Measurements from ENCODE around the gene PRCC.

Gene PRCC

DNA sequence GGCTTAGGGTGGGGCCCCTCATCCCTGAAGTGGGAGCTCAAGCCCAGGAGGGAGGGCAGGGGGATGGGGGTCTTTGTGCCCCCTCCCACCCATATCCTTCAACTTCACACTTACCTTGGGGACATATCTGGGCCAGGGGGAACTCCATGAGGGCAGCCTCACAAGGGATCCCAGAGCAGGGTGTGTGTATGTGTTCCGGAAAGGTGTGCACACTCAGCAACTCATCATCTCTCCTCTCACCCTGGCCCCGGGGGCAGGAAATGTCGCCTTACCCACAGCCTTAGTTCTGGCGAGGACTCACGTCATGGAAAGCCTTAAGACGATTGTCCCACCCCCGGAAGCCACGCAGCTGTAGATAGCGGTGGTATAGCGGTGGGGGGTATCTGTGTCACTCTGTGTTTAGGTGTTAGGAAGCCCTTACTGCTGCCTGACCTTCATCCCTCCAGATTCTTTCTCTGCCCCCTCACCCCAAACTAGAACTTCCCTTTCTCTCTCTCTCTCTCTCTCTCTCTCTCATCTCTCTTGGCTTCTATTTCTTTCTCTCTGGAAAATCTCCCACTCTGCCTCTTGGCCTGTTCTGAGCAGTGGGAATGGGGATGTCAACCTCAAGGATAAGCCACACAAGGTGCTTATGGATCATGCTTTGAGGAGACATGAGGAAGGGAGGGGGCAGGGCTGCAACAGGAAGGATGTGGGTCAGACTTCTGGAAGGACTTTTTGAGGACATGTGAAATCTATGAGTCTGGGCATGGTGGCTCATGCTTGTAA lies 49.4 kb downstream of the PRCC start, which contains the start of gene SH2D2A:
TSS of gene SH2D2A (minus strand) at position 288 of the 768 bp plus-strand sequence. CDS start at position 148, 140 bp downstream.
- DNase-seq, result no peak

DNA sequence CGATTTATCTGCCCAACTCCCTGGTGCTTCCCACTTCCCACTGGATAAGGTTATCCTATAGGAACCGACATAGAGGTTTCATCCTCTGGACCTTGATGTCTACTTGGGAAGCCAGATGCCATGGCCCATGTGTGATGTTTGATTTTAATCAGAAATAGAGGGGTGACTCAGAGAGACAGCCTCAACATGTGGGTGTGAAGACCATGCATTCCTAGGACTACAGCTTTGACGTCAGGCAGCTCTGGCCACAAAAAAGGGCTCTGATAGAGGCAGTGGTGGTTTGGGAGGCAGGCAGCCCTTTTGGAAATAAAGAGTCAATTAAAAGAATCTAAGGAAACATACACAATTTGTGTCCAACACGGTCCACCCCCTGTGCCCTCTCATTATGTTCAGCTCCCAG lies 54.5 kb downstream of the PRCC start:
- no peak for DNase-seq

DNA sequence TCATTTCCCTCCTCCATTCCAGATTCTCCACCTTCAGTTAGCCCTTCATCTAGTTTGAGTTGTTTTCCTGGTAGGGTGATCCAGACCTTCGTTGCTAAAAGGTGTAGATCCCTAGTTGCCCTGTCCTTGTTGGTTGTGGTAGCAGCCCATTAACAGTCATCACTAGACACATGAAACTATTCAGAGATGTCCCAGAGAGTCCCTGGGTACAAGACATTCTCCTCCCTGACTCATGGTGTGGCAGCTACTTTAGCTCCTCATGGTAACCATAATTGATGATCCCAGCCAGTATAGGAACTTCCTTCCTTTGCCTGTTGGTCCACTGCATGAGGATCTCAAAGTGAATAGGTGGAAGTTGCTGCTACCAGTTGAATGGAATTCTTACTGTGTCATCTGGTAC lies 55.3 kb downstream of the PRCC start:
- no peak for DNase-seq

DNA sequence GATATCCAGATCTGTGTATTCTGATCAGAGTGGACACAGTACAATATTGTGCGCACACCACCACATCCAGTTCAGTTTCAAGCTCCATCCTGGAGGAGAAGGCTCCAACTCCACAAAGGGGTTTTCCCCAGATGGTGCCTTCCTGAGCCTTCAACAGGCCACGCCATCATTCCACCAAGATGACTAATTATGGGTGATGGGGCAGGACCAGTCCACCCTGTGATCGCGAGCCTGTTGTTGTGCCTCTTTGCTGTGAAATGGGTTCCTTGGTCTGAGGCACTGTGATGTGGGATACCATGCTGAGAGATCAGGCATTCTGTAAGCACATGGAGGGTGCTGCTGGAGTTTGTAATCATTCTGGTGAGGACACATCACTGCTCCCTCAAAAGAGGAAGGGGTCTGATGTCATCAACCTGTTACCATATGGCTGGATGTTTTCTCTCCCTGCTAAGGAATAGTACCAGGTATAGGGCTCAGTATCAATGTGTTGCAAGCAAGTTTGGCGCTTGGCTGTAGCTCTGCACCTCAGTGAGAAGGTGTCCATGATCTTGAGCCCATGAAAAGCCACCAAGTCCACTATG lies 56.0 kb downstream of the PRCC start:
- no peak for DNase-seq

DNA sequence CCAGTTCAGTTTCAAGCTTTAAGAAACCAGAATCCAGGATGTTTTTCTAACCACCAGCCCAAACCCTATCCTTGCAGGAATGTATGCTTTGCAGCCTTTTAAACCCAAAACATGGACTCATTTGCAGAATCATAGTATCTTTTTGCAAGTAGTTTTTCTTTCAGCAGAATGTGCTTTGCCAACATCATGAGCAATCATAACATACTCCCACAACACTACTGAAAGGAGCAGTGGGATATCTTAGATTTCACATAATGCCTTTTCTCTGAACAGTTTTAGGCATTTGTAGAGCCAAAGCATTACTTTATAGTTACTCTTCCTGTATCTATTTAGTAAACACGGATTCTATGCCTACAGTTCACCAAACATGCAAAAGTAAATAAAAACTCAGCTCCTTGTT lies 59.3 kb downstream of the PRCC start:
- no peak for DNase-seq

DNA sequence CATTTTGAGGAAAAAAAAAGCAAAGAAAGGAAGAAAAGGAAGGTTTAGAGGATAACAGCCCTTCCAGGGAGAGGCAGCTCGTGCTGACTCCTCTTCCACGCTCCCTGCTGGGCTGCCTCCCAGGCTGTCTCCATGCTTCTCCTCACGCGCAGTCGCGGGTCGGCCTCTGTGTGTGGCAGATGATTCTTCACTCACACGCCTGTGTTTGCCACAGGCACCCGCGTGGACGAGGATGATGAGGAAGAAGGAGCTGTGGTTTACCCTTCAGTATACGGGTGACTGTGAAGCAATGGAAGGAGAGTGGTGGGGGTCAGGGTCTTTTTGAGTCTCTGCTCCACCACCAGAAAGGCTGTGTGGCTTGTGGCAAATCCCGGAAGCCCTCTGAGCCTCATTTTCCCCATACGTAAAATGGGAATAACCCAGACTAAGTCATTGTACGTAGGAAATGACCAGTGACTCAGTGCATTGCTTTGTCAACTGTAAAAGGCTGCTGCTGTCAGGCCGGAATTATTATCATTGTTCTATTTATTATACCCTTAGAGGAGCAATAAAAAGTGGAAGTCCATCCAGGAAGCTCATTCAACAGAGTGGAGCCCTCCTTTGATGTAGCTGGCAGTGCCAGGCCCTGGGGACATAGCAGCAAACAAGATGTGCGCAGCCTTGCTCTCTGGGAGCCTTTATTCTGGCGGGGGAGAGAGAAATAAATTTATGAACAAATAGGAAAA lies 61.2 kb downstream of the PRCC start:
- DNase-seq, result no peak

DNA sequence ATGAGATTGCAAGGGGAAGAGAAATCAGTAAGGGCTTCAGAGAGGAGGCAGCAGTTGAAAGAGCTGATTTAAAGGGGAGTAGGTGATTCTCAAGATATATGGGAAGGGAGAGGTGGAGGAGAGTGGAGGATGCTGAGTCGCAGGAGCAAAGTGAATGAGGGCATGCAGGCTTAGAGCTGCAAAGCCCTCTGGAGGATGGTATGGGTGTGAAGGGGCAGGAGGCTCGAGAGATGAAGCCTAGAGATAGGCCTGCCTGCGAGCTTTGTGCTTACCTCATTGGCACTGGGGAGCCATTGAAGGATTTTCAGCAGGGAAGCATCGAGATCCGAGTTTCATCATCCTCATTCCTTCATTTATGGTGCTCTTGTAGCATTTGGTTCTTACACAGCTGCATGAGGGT lies 65.1 kb downstream of the PRCC start:
- DNase-seq, result no peak

DNA sequence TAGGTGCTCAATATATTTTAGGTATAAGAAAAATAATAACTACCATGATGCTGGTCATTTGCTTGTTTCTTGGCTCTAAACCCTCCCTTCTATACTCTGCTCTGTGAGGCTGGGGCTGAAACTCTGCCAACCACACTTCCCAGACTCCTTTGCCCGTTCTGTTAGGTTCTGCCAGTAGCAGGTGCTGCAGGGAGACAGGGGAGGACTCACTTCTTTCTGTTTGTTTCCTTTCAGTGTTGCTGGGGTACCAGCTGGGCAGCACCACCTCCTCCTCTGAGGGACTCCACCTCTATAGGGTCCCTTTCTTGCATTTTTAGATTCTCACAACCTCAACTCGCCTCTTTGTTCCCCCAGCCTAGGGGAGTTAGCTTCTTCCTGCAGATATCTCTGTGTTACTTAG lies 66.3 kb downstream of the PRCC start:
- DNase-seq, result no peak

DNA sequence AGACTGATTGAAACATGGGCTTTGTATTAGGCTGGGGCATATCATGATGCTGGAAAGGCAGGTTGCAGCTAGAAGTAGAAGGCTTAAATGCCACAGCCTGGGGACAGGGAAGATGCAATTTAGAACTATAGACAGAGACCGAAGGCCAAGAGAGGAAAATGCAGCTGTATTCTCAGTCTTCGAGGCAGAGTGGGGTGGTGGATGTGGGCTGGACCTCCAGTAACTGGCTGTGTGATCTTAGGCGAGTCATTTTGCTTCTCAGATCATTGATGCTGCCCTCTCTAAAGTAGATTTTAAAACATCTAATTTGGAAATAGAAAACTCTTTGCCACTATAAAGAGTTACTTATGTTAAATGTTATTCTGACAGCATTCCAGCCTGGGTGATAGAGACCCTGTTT lies 67.0 kb downstream of the PRCC start:
- DNase-seq, result no peak

DNA sequence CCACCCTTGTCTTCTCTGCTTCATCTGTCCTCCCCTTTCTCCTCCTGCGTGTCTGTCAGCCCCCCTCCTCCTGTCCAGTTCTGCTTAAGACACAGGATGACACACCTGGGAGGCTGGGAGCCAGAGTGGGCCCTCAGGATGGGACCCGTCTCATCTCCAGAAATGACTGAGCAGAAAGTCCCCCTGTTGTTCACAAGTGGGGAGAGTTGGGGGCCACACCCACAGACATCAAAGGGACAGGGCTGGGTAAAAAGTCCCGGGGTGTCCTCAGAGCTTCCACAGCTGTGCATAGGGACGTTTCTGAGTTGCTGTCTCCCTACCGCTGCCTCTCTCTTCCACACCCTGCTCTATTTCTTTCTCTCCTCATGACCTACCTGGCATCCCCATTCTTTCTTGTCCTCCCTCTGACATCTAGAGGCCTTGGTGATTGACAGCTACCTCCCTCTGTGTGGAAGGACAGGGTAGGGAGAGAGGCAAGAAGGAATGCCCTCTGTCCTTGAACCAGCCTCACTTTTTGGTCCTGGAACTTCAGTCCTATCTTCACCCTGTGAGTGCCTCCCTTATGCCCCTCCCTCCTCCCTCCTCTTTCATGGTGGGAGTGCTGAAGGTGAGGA lies 68.8 kb downstream of the PRCC start:
- DNase-seq, result no peak

DNA sequence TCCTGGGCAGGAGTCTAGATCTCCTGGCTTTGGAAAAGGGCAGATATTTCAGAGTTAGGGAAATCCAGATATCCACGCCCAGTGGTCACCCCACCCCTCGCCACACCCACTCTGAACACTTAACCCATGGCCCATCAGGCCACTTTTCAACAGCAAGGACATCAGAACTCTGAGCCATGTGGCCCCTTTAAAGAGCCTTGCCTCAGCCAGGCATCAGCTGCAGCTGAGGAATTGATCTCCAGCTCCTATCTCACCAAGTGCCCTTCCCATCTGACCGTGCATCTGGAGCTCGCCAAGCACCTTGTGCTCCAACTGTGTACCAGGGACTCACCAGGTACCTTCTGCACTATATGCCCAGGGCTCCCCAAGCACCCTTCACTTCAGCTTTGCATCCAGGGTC lies 69.6 kb downstream of the PRCC start:
- DNase-seq, result no peak

DNA sequence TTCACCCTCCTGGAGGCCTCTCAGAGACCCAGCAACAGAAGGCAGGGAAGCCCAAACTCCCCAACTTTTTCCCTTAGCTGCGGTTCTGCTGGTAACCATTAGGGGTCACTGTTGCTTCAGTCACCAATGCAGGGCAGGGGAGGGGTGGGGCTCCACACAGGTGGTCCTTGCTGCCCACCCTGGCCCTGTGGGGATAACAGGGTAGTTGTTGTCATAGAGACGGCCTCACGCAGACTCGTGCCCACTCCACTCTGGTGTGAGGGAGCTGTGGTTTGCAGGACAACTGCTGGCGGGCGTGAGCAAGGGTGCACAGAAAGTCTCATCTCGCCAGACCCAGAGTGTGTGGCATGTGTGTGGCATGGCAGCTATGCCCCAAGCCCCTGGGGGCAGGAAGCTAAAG lies 71.6 kb downstream of the PRCC start:
- no peak for DNase-seq

DNA sequence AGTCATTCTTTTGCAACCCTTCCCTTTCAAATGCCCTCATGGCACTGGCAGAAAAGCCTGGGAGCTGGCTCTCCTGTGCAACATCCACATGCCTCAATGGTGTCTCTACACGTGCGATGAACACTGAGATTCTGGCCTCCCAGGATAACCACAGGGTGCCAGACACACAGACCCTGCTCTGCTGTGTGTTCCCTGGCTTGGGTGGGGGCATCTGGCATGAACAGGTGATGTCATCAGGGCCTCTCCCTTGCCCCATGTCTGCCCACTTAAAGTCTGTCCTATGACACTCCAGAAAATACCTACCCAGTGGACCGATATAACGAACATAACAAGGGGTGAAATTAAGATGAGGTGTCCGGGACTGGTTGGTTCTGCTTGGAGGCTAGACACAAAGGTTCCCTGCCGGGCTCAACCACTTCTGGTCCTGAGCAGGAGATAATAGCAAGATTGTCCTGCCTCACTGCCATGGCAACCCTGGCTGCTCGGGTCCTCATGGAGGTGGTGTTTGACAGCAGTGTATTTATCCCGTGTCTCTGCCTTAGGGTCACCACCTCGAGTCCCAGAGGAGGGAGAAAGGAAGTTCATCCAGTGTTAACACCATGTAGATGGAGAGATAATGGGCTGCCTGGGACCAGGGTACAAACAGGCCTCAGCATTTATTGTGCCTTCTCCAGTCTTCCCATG lies 72.2 kb downstream of the PRCC start:
- DNase-seq, result no peak

DNA sequence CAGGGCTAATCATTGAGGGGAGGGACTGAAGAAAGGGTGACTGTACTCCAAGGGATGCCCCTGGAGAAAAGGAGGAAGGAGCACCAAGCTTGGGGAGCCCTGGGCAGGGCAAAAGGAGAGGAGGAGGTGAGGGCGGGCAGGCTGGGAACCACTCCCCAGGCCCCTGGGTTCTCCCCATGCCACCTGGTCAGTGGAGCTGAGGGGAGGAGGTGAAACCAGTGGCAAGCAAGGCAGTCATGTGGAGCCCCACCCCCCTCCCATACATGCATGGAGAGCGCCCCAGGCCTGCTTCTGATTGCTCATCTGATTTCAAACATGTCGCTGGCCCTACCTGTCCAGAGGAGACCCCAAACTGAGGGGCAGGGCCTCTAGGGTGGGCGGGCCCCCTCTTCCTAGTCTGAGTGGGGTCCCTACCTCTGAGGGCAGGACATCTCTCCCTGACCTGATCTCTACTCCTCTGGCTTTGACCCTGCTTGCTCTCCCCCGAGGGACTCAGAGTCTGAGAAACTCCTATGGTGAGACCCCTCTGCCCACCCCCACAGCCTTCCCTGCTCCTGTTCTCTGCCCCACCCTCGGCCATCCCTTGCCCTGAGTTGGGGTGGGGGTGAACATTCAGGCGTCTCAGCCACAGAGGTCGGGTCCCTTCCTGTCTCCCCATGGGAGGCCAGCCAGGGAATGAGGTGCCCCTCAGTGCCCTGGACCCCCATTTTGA lies 73.0 kb downstream of the PRCC start:
- DNase-seq, result no peak

DNA sequence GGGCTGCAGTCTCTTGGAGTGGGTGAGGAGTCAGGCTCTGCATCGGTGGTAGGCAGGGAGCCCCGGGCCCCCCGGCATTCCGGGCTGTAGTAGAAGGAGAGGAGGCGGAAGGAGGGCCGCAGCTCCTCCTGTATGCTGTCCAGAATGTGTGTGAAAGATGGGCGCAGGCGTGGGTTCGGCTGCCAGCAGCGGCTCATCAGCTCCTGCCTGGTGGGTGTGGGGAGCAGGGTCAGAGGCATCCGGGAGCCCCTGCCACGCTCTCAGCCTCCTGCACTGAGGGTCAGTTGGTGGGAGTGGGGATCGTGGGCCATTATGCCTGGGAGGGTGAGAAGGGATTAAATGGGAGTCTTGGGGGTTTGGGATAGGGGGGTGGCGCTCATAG lies 73.6 kb downstream of the PRCC start:
- no peak for DNase-seq

DNA sequence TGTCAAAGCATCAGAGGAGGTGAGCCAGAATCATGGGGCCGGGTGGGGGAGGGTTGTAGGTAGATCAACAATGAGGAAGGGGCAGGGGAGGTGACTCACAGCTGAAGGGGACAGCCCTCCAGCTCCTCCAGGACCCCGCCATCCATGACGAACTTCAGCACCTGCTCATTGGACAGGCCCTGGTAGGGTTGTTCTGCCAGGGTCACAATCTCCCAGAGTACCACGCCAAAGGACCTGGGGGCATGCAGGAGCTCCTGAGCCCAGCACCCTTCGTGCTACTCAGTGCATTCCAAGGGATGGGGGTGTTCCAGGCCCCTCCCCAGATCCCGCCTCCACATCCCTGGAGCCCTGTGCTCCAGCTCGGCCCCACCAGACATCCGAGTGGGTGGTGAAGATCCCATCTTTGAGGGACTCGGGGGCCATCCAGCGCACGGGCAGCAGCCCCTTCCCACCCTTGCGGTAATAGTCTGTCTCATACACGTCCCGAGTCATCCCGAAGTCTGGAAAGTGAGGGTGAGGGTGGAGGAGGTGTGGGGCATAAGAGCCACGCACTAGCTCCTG lies 74.0 kb downstream of the PRCC start:
- no peak for DNase-seq

DNA sequence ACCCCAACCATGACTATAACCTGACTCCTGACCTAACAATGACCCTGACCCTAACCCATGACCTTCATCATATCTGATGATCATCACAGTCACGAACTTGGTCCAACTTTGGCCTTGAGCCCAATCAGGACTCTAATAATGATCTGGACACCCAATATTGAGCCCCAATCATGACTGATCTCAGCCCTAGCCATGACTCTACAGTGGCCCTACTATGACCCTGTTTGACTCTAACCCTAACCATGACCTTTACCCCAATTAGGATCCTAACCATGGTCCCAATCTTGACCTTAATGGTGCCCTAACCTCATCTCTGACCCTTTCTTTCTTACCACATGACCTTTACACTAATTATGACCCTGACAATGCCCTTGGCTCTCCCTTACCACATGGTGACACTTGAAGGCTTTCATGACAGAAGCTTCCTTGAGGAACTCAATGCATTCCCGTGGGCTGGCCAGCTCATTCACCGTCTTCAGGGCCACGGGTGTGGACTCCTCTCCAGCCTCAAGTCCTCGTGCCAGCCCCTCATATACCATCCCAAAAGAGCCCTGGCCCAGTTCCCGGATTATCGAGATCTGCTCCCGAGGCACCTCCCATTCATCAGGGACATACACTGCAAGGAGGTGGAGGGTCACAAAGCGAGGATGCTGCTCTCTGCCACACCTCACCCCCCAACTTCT lies 75.4 kb downstream of the PRCC start:
- DNase-seq, result no peak

DNA sequence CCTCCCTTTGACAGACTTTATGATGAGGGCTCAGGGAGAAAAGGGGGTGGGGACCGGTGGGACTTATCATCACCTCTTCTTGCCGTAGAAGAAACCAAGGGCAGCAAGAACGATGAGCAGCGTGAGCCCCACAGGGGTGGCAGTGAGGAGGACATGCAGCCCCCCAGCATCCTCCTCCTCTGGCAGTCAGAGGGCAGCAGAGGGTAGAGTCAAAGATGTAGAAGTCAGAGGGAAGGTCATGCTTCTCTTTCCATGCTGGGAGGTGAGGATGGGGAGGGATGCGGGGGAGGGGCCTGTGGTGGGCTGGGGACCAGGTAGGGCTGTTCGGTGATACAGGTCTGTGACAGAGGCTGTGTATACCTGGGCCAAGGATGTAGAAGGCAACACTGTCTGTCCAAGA lies 76.8 kb downstream of the PRCC start:
- DNase-seq, result no peak

DNA sequence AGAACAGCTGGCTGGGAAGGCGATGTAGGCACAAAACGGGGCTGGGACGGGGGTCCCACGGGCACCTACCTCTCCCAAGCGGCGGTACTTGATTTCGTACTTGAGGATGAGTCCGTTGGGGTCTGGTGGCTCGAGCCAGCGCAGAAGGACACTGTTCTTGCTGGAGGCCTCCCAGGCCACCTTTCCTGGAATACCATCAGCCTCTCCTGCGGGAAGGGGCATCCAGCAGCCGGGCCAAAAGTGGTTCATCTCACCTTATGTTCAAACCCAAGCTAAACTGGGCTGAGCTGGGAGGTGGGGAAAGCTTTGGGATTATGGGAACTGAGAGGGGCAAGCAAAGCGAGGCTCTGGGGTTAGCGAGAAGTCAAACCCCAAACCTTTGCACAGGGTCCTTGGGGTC lies 77.3 kb downstream of the PRCC start:
- no peak for DNase-seq

DNA sequence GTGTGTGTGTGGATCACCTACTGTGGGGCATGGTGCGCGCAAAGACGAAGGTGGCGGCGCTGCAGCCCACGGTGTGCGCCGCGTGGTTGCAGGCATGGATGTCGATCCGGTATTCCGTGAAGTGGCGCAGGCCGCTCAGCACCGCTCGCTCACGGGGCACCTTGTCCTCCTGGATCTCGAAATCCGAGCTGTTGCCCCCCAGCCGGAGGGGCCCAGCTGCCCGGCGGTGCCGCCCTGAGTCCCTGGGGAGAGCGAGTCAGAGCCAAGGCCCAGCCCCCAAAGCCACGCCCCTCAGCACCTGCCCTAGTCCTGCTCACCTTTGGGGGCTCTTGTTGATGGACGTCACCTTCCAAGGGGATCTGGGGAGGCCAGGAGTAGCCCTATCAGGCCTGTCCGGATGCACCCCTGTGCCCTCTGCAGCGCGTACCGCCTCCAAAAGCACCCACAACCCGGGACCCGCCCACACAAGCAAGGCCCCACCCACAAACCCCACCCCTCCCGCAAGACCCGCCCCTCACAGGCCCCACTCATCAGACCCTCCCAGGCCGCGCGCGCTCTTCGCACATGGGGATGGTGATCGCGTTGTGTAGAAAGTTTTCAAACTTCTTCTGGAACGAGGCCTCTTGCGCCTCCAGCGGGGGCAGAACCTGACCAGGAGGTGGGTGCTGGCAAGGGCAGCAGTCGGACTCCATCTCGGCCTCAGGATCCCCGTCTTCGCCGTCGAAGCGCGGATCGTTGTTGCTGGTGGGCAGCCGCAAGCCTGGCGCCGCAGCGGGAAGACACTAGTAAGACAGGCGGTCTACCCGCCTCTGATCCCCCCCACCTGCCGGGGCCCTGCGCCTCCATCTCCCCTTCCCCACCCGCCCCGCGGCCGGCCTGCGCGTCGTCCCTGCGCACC lies 78.0 kb downstream of the PRCC start:
- no peak for DNase-seq

All from DMS 273 treated with DMSO at 0.1 percent for 48 hours (cell line).